Body of pancreas (tissue), 4 donors: ENCODE data around the gene HOXA3. TPM values are rescaled to one million over a fixed set of nuclear protein-coding genes. Genes with fewer than 3 reads are reported as not detected.

ENCODE experiments used
- ATAC-seq: fragments of 150-250 bp; one replicate; pipeline ENCODE4 v1.9.1; 2016
- DNase-seq, 4 donors: peaks; one replicate each; pipeline ENCODE4 v3.0.0-alpha.2; 2019
- H3K27ac ChIP-seq, 4 donors: fragments of 200-600 bp; sonication (generic); 1 replicate in 3 of 4; 2 replicates in 1 of 4; pipeline versions ENCODE4 v1.5.1 to v1.6.1; 2016 to 2019; ENCODE audit warnings: mild to moderate bottlenecking in 1 of 4, mixed read lengths in 1 of 4, moderate library complexity in 1 of 4
- H3K27me3 ChIP-seq, 2 donors: fragments of 200-600 bp; sonication (generic); one replicate each; pipeline ENCODE4 v1.6.0; 2016; ENCODE audit warnings: mild to moderate bottlenecking in 1 of 2
- H3K36me3 ChIP-seq, 2 donors: fragments of 200-600 bp; sonication (generic); replicated peaks in 1 of 2; 2 replicates each; pipeline ENCODE4 v1.5.1; 2016; ENCODE audit warnings: low read depth in 2 of 2; ENCODE audit not compliant: insufficient read depth in 1 of 2
- H3K4me1 ChIP-seq: fragments of 200-600 bp; sonication (generic); one replicate; pipeline ENCODE4 v1.6.0; 2016
- H3K4me3 ChIP-seq, 2 donors: fragments of 200-600 bp; sonication (generic); 1 replicate in 1 of 2; 2 replicates in 1 of 2; pipeline ENCODE4 v1.5.1; 2016 to 2019
- H3K9me3 ChIP-seq, 3 donors: fragments of 200-600 bp; sonication (generic); 1 replicate in 2 of 3; 2 replicates in 1 of 3; pipeline ENCODE4 v1.5.1; 2016
- CTCF ChIP-seq, 7 experiments: fragments of 450-650 bp in 4 of 7; fragments of 200-600 bp in 3 of 7; sonication (generic) in 3 of 7; IDR thresholded peaks; one replicate each; pipeline ENCODE4 v1.5.1; 2016 to 2019; ENCODE audit warnings: antibody characterized with exemption in 7 of 7
- POLR2A ChIP-seq, 3 donors: fragments of 450-650 bp; IDR thresholded peaks; one replicate each; pipeline ENCODE4 v1.6.1; 2016; ENCODE audit warnings: antibody characterized with exemption in 3 of 3, mild to moderate bottlenecking in 2 of 3
- WGBS, 2 donors: methylation state at CpG; one replicate each; pipeline ENCODE4 v1.1.5; 2017; 5-methylcytosine and 5-hydroxymethylcytosine counted together
- intact Hi-C: fragments of 100-400 bp; cut with DNase I; formaldehyde crosslinking; loops from one replicate; pipeline ENCODE4 v1.15.1; 2023
- total RNA-seq, 2 donors: library from RNA; depleted of rRNA; stranded (reverse); fragments of >200 nt; gene quantifications; one replicate each; pipeline ENCODE4 v1.1.0, GENCODE V29; 2016

Gene HOXA3
- total RNA-seq, 2 donors from 2014 or later, result 1.6 TPM; not detected in 1

GRCh38 chr7:27105301-27106031 lies 46.9 kb downstream of the HOXA3 start:
- no peak overlapping the region for H3K27ac ChIP-seq
- no peak for DNase-seq

GRCh38 chr7:27104341-27105058 lies 47.9 kb downstream of the HOXA3 start:
- peaks cover 0 to 63% of the 10 kb centered on the region in 2 donors for H3K27me3 ChIP-seq
- 16 to 21% methylated on average over 13 of the region's 13 CpGs for WGBS, 2 donors
- no peaks in the 10 kb centered on the region for H3K36me3 ChIP-seq
- no peak overlapping the region for H3K4me3 ChIP-seq
- DNase-seq, result no peak
- no peak for ATAC-seq
- TF ChIP-seq CTCF (IDR thresholded peaks at IDR 0.05) (no peak), POLR2A (IDR thresholded peaks at IDR 0.05) (no peak)
- intact Hi-C loops, result no loop called here
- H3K4me1 ChIP-seq, result peaks cover 17% of the 10 kb centered on the region
- peak overlapping the region in 1 of 4 donors; percentile 30 for H3K27ac ChIP-seq
- no peaks in the 10 kb centered on the region for H3K9me3 ChIP-seq

More at GRCh38 chr7:27105301-27106031, 46.9 kb downstream of the HOXA3 start:
- TF ChIP-seq POLR2A (IDR thresholded peaks at IDR 0.05) (no peak), CTCF (IDR thresholded peaks at IDR 0.05) (no peak)
- H3K36me3 ChIP-seq, result no peaks in the 10 kb centered on the region
- intact Hi-C loops, result no loop called here
- 33 to 34% methylated on average over 13 of the region's 13 CpGs for WGBS, 2 donors
- H3K4me1 ChIP-seq, result peaks cover 14% of the 10 kb centered on the region
- no peak for ATAC-seq
- peaks cover 0 to 63% of the 10 kb centered on the region in 2 donors for H3K27me3 ChIP-seq
- H3K9me3 ChIP-seq, result no peaks in the 10 kb centered on the region
- no peak overlapping the region for H3K4me3 ChIP-seq

GRCh38 chr7:27103489-27104226 lies 48.7 kb downstream of the HOXA3 start:
- no peaks in the 10 kb centered on the region for H3K36me3 ChIP-seq
- peak overlapping the region in 2 of 4 donors; percentile 39 to 45 for H3K27ac ChIP-seq
- ATAC-seq, result no peak
- H3K4me3 ChIP-seq, result no peak overlapping the region
- peaks cover 25% of the 10 kb centered on the region for H3K4me1 ChIP-seq
- H3K9me3 ChIP-seq, result no peaks in the 10 kb centered on the region
- intact Hi-C loops, result no loop called here
- H3K27me3 ChIP-seq, result peaks cover 3 to 68% of the 10 kb centered on the region in 2 donors
- DNase-seq, result peak in 1 of 4 donors; percentile 10
- WGBS, 2 donors, result 7 to 13% methylated on average over 34 to 35 of the region's 35 CpGs
- no peak for TF ChIP-seq CTCF (IDR thresholded peaks at IDR 0.05)

GRCh38 chr7:27102581-27103442 lies 49.6 kb downstream of the HOXA3 start, which contains the start of gene HOXA2:
TSS of gene HOXA2 (minus strand) at chr7:27102683. CDS start at chr7:27102500, 183 bp downstream.
- 6 to 9% methylated on average over 29 of the region's 29 CpGs for WGBS, 2 donors
- no peak for ATAC-seq
- DNase-seq, result peak in 1 of 4 donors; percentile 15
- H3K4me3 ChIP-seq, result no peak within 1 kb of the TSS
- H3K27me3 ChIP-seq, result peaks cover 9 to 71% of the 10 kb centered on the region in 2 donors
- peaks cover 22% of the 10 kb centered on the region for H3K4me1 ChIP-seq
- no peaks in the 10 kb centered on the region for H3K36me3 ChIP-seq
- no peaks in the 10 kb centered on the region for H3K9me3 ChIP-seq
- TF ChIP-seq POLR2A (IDR thresholded peaks at IDR 0.05) (no peak), CTCF (IDR thresholded peaks at IDR 0.05) (no peak)
- intact Hi-C loops, result no loop called here
- peak within 1 kb of the TSS in 3 of 4 donors; percentile 23 to 45 (median 39) for H3K27ac ChIP-seq
